ENCODE measurements around the gene SORCS2.

The SORCS2 gene

GRCh38 chr4:7430965-7431695 is 238.8 kb downstream of the SORCS2 start:
- Histone ChIP-seq H2BK120ac (ENCODE audit: low read depth, low read length) (no peak overlapping the region), H3K4ac (ENCODE audit: low read depth in 1 of 2, low read length in 2 of 2) (no peak overlapping the region), H2BK15ac (ENCODE audit: low read depth, poor library complexity, severe bottlenecking) (no peak overlapping the region), H3K9ac (ENCODE audit: low read length) (no peak overlapping the region), H3K23ac (ENCODE audit: low read length in 2 of 2) (no peak overlapping the region), H4K8ac (ENCODE audit: low read length) (no peak overlapping the region), H3K36me3 (ENCODE audit: control insufficient read depth in 1 of 2, insufficient read depth in 2 of 2, low read depth in 1 of 2, low read length in 2 of 2) (no peaks in the 10 kb centered on the region), H4K91ac (ENCODE audit: low read length) (no peak overlapping the region), H3K9me3 (ENCODE audit: control insufficient read depth, low read length) (no peaks in the 10 kb centered on the region), H2BK5ac (ENCODE audit: low read depth, low read length, poor library complexity, severe bottlenecking) (no peak overlapping the region), H3K4me2 (ENCODE audit: low read length, poor library complexity, severe bottlenecking) (no peak overlapping the region), H3K79me1 (replicated peaks; ENCODE audit: low read length, poor library complexity, severe bottlenecking) (no peaks in the 10 kb centered on the region), H2AK5ac (ENCODE audit: low read length, severe bottlenecking) (no peak overlapping the region), H2AFZ (ENCODE audit: low read depth, low read length) (no peak overlapping the region), H3K4me1 (ENCODE audit: control insufficient read depth, insufficient read depth, low read depth, low read length) (peaks cover 14% of the 10 kb centered on the region), H3K18ac (ENCODE audit: low read depth in 1 of 2, low read length in 2 of 2) (no peak overlapping the region), H3K14ac (ENCODE audit: low read length in 2 of 2) (no peak overlapping the region), H2BK12ac (ENCODE audit: low read length in 2 of 2) (no peak overlapping the region), H3K27me3 (ENCODE audit: control insufficient read depth in 1 of 2, insufficient read depth in 1 of 2, low read length in 2 of 2) (peaks cover 0 to 7% of the 10 kb centered on the region in 2 experiments), H3K4me3 (ENCODE audit: insufficient read depth in 1 of 2, low read depth in 1 of 2, low read length in 2 of 2) (no peak overlapping the region), H3K27ac (ENCODE audit: low read length, poor library complexity, severe bottlenecking) (no peak overlapping the region)
- DNase-seq = no peak
- 84% methylated on average over 17 of the region's 17 CpGs for WGBS

- WGBS = 90% methylated on average over 26 of the region's 27 CpGs
- H2AK5ac ChIP-seq (ENCODE audit: low read length, severe bottlenecking) = no peak overlapping the region
- no peak overlapping the region for H3K4ac ChIP-seq (ENCODE audit: low read depth in 1 of 2, low read length in 2 of 2)
- H3K23ac ChIP-seq (ENCODE audit: low read length in 2 of 2) = no peak overlapping the region
- H3K79me1 ChIP-seq (replicated peaks; ENCODE audit: low read length, poor library complexity, severe bottlenecking) = no peaks in the 10 kb centered on the region
- no peak overlapping the region for H3K9ac ChIP-seq (ENCODE audit: low read length)
- no peak overlapping the region for H3K4me2 ChIP-seq (ENCODE audit: low read length, poor library complexity, severe bottlenecking)
- H2BK120ac ChIP-seq (ENCODE audit: low read depth, low read length) = no peak overlapping the region
- no peak overlapping the region for H3K18ac ChIP-seq (ENCODE audit: low read depth in 1 of 2, low read length in 2 of 2)
- no peak overlapping the region for H2BK5ac ChIP-seq (ENCODE audit: low read depth, low read length, poor library complexity, severe bottlenecking)
- no peak overlapping the region for H4K8ac ChIP-seq (ENCODE audit: low read length)
- H3K27ac ChIP-seq (ENCODE audit: low read length, poor library complexity, severe bottlenecking) = no peak overlapping the region
- no peak overlapping the region for H3K4me3 ChIP-seq (ENCODE audit: insufficient read depth in 1 of 2, low read depth in 1 of 2, low read length in 2 of 2)
- H3K4me1 ChIP-seq (ENCODE audit: control insufficient read depth, insufficient read depth, low read depth, low read length) = peaks cover 14% of the 10 kb centered on the region
- no peaks in the 10 kb centered on the region for H3K36me3 ChIP-seq (ENCODE audit: control insufficient read depth in 1 of 2, insufficient read depth in 2 of 2, low read depth in 1 of 2, low read length in 2 of 2)
- no peak for DNase-seq
- H2BK12ac ChIP-seq (ENCODE audit: low read length in 2 of 2) = no peak overlapping the region
- no peak overlapping the region for H4K91ac ChIP-seq (ENCODE audit: low read length)
- no peak overlapping the region for H3K14ac ChIP-seq (ENCODE audit: low read length in 2 of 2)
- H3K9me3 ChIP-seq (ENCODE audit: control insufficient read depth, low read length) = no peaks in the 10 kb centered on the region
- H2BK15ac ChIP-seq (ENCODE audit: low read depth, poor library complexity, severe bottlenecking) = no peak overlapping the region
- H3K27me3 ChIP-seq (ENCODE audit: control insufficient read depth in 1 of 2, insufficient read depth in 1 of 2, low read length in 2 of 2) = peaks cover 2 to 12% of the 10 kb centered on the region in 2 experiments
- H2AFZ ChIP-seq (ENCODE audit: low read depth, low read length) = no peak overlapping the region
Measured at GRCh38 chr4:7431696-7432530, 239.6 kb downstream of the SORCS2 start.

GRCh38 chr4:7432531-7433375 is 240.4 kb downstream of the SORCS2 start:
- no peak overlapping the region for H2BK15ac ChIP-seq (ENCODE audit: low read depth, poor library complexity, severe bottlenecking)
- no peaks in the 10 kb centered on the region for H3K9me3 ChIP-seq (ENCODE audit: control insufficient read depth, low read length)
- H3K27ac ChIP-seq (ENCODE audit: low read length, poor library complexity, severe bottlenecking) = no peak overlapping the region
- peaks cover 14% of the 10 kb centered on the region for H3K4me1 ChIP-seq (ENCODE audit: control insufficient read depth, insufficient read depth, low read depth, low read length)
- H4K91ac ChIP-seq (ENCODE audit: low read length) = no peak overlapping the region
- no peak overlapping the region for H3K9ac ChIP-seq (ENCODE audit: low read length)
- no peak overlapping the region for H3K4me3 ChIP-seq (ENCODE audit: insufficient read depth in 1 of 2, low read depth in 1 of 2, low read length in 2 of 2)
- no peak for DNase-seq
- no peak overlapping the region for H2BK12ac ChIP-seq (ENCODE audit: low read length in 2 of 2)
- no peak overlapping the region for H2BK120ac ChIP-seq (ENCODE audit: low read depth, low read length)
- WGBS = 91% methylated on average over 21 of the region's 23 CpGs
- no peak overlapping the region for H3K23ac ChIP-seq (ENCODE audit: low read length in 2 of 2)
- no peak overlapping the region for H3K4ac ChIP-seq (ENCODE audit: low read depth in 1 of 2, low read length in 2 of 2)
- no peak overlapping the region for H3K18ac ChIP-seq (ENCODE audit: low read depth in 1 of 2, low read length in 2 of 2)
- H3K27me3 ChIP-seq (ENCODE audit: control insufficient read depth in 1 of 2, insufficient read depth in 1 of 2, low read length in 2 of 2) = peaks cover 7 to 12% of the 10 kb centered on the region in 2 experiments
- no peaks in the 10 kb centered on the region for H3K36me3 ChIP-seq (ENCODE audit: control insufficient read depth in 1 of 2, insufficient read depth in 2 of 2, low read depth in 1 of 2, low read length in 2 of 2)
- no peak overlapping the region for H2AFZ ChIP-seq (ENCODE audit: low read depth, low read length)
- no peak overlapping the region for H4K8ac ChIP-seq (ENCODE audit: low read length)
- no peak overlapping the region for H3K14ac ChIP-seq (ENCODE audit: low read length in 2 of 2)
- H2AK5ac ChIP-seq (ENCODE audit: low read length, severe bottlenecking) = no peak overlapping the region
- no peak overlapping the region for H2BK5ac ChIP-seq (ENCODE audit: low read depth, low read length, poor library complexity, severe bottlenecking)
- no peaks in the 10 kb centered on the region for H3K79me1 ChIP-seq (replicated peaks; ENCODE audit: low read length, poor library complexity, severe bottlenecking)
- H3K4me2 ChIP-seq (ENCODE audit: low read length, poor library complexity, severe bottlenecking) = no peak overlapping the region

All from mesenchymal stem cell (in vitro differentiated cells and primary cell).